ENCODE data around the gene MAP3K3.

DNA sequence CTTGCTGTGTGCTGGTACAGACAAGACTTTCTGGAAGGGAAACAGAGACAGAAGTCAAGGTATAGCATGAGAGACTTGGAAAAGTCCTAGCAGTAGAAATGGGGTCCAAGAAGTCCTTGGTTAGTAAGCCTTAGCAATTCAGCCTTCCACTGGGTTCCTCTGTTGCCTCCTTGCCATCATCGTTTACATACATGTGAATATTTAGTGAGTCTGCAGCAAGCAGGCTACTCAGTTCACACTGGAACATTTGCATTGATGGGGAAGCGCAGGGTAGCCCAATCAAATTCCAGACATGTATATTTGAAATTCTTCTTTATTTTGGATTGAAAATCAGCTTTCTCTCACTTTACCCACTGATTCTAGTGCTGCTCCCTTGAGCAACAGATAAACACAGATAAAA is 50.6 kb downstream of the MAP3K3 start:
- TF ChIP-seq CTCF (IDR thresholded peaks at IDR 0.05) (no peak), EZH2 (IDR thresholded peaks at IDR 0.05; ENCODE audit: borderline replicate concordance, insufficient read depth, low read depth, low read length, poor library complexity, severe bottlenecking) (no peak)
